ENCODE measurements around the gene PTH1R. TPM values are rescaled to one million over a fixed set of nuclear protein-coding genes. Genes with fewer than 3 reads are reported as not detected.

PTH1R gene
- total RNA-seq, 2 experiments from 2014 or later: not detected

- Mint-ChIP-seq H3K9me3 (peaks cover 28% of the 10 kb centered on the region), H3K27ac (no peak overlapping the region), H3K4me3 (peak overlapping the region; percentile 65), H3K36me3 (peaks cover 5% of the 10 kb centered on the region), H3K4me1 (ENCODE audit: low read depth) (peaks cover 5% of the 10 kb centered on the region), H3K27me3 (peaks cover 1% of the 10 kb centered on the region)
- no peak for DNase-seq
- CTCF ChIA-PET: interaction anchor here (0.9 to 1.7 kb wide), 3 partner anchors 68 to 532 kb away, joined by 3 to 9 read pairs (median 5); no protein-coding TSS in a partner anchor
- POLR2A ChIA-PET: interaction anchor here (1.5 kb wide), 1 partner anchor 152 kb away, joined by 3 read pairs; the partner anchor contains the start of gene ALS2CL
- intact Hi-C loops (cut with micrococcal nuclease): loop anchor here (5.0 kb wide), 1 partner anchor 62 kb away; no protein-coding TSS in a partner anchor
Observed at GRCh38 chr3:46844881-46845312, 32.6 kb upstream of the PTH1R start.

DNA sequence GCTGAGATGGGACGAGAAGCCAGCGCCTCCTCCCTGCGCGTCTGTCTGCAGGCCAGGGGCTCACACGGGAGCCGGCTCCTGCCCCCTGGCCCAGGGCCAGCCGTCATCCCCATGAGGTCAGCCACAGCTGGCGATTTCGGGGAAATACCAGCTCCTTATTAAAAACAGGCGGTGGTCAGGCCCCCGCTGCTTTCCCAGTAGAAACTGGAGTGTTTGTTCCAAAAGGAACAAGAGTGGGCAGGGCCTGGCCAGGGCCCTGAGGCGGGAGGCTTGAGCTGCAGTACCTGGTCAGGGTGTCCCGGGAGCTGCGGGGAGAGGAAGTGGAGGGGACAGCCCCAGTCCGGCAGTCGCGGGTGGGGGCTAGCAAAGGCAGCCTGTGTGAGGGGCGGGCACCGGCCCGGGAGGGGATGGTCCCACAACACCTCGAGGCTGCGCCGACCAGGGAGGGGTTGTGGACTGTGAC, 32.1 kb upstream of the PTH1R start:
- H3K4me1 Mint-ChIP-seq (ENCODE audit: low read depth): peaks cover 5% of the 10 kb centered on the region
- POLR2A ChIA-PET: interaction anchor here (1.3 to 1.5 kb wide), 2 partner anchors 152 to 535 kb away, joined by 3 to 4 read pairs; partner anchors contain the start of genes ALS2CL and PTPN23

DNA sequence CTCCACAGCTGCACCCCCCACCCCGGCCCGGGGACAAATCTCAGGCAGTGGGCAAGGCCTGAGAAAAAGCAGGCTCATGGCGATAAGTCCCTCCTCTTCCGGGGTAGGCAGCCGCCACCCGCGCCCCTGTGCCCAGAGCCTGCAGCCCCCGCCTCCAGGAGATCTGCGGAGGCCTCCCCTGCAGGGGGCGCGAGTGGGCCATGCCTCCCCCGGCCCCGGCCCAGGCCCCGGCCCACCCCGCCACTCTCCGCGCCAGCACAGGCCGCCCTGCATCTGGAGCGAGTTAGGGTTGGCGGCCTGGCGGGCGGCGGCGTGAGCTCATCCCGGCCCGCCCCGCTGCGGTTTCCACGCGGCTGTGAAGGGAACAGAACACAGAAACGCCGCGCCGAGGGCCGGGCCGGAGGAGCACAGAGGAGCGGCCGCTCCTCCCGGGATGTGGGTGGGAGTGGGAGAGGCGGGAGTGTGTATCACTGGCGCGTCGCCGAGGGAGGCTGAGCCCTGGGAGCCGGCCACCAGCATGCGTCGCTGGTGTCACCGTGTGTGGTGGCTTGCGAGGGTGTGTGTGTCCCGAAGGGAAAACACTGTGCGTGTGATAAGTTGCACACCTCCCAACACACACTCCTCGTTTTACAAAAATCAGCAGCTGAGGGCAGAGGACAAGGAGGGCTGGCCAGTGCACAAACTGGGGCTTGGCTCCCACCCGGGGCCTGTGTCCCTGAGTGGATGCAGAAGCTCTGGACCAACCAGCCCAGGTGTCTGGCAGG, 31.5 kb upstream of the PTH1R start:
- POLR2A ChIA-PET: interaction anchor here (1.3 to 1.5 kb wide), 2 partner anchors 153 to 535 kb away, joined by 3 to 4 read pairs; partner anchors contain the start of genes ALS2CL and PTPN23

More for the DNA sequence above, 32.1 kb upstream of the PTH1R start:
- CTCF ChIA-PET: interaction anchor here (0.9 to 4.1 kb wide), 9 partner anchors 10 to 532 kb away, joined by 3 to 17 read pairs (median 4); no protein-coding TSS in a partner anchor
- Mint-ChIP-seq H3K36me3 (peaks cover 4% of the 10 kb centered on the region), H3K9me3 (peaks cover 25% of the 10 kb centered on the region), H3K27me3 (peaks cover 1% of the 10 kb centered on the region), H3K27ac (no peak overlapping the region), H3K4me3 (peak overlapping the region; percentile 65)
- DNase-seq: no peak
- intact Hi-C loops (cut with micrococcal nuclease): loop anchor here (5.0 kb wide), 1 partner anchor 62 kb away; no protein-coding TSS in a partner anchor

DNA sequence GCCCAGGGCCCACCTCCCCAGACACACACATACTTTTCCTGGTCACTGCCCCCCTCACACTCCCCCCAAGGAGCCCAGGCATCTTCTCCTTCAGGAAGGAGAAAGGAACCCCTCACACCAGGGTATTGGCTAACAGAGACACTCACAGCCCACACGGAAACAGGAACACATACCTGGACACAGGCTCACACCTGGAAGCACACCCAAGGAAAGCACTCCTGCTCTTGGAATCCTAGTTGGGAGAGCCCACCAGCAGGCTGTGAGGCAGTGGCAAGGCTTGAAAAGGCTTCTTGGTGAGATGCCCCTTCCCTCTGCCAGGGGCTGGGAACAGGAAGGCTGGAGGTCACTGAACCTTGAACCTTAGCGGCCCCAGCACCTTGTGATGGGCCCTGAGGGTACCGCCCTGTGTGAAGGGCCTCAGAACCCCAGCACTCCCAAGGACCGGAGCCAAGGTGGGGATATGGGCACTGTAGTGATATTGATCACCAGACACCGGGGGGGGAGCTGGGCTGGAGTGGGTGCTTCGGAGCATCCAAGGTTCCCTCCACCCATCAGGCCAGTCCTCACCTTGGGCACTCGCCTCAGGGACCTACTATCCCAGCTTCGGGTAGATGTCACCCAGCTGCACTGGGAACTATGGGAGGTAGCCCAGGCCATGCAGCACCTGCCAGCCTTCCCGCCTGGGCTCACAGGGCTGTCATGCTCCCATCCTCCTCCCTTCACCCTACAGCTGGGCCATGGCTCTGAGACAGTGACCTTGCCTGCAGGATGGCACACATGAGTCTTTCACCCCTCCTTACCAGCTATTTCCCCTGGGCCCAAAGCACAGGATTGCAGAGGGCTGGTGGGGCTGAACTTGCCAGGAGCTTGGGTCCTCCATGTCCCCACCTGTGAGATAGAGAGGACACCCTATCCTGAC, 30.6 kb upstream of the PTH1R start:
- peak; percentile 8 for DNase-seq
- CTCF ChIA-PET: interaction anchor here (0.5 to 4.1 kb wide), 13 partner anchors 9 to 670 kb away, joined by 3 to 17 read pairs (median 3); partner anchors contain the start of gene MYL3
- peak overlapping the region; percentile 43 for H3K4me3 Mint-ChIP-seq
- H3K4me1 Mint-ChIP-seq (ENCODE audit: low read depth): peaks cover 5% of the 10 kb centered on the region
- no peaks in the 10 kb centered on the region for H3K36me3 Mint-ChIP-seq
- POLR2A ChIA-PET: interaction anchor here (1.3 to 1.5 kb wide), 2 partner anchors 154 to 534 kb away, joined by 3 to 4 read pairs; partner anchors contain the start of genes ALS2CL and PTPN23
- intact Hi-C loops (cut with micrococcal nuclease): loop anchor here (5.0 kb wide), 1 partner anchor 60 kb away; no protein-coding TSS in a partner anchor
- peaks cover 11% of the 10 kb centered on the region for H3K9me3 Mint-ChIP-seq
- H3K27ac Mint-ChIP-seq: no peak overlapping the region
- peaks cover 1% of the 10 kb centered on the region for H3K27me3 Mint-ChIP-seq

More for the DNA sequence above, 31.5 kb upstream of the PTH1R start:
- Mint-ChIP-seq H3K36me3 (peaks cover 4% of the 10 kb centered on the region), H3K4me3 (peak overlapping the region; percentile 65), H3K4me1 (ENCODE audit: low read depth) (peaks cover 5% of the 10 kb centered on the region), H3K27me3 (peaks cover 1% of the 10 kb centered on the region), H3K27ac (no peak overlapping the region), H3K9me3 (peaks cover 19% of the 10 kb centered on the region)
- intact Hi-C loops (cut with micrococcal nuclease): loop anchor here (5.0 kb wide), 1 partner anchor 61 kb away; no protein-coding TSS in a partner anchor
- peak; percentile 81 for DNase-seq
- CTCF ChIA-PET: interaction anchor here (0.5 to 4.1 kb wide), 11 partner anchors 10 to 671 kb away, joined by 3 to 17 read pairs (median 4); no protein-coding TSS in a partner anchor

GRCh38 chr3:46847744-46848143, 29.8 kb upstream of the PTH1R start:
- Mint-ChIP-seq H3K9me3 (peaks cover 5% of the 10 kb centered on the region), H3K4me3 (no peak overlapping the region)
- intact Hi-C loops (cut with micrococcal nuclease): loop anchor here (5.0 kb wide), 1 partner anchor 60 kb away; no protein-coding TSS in a partner anchor

GRCh38 chr3:46848271-46849044, 29.1 kb upstream of the PTH1R start:
- intact Hi-C loops (cut with micrococcal nuclease): loop anchor here (5.0 kb wide), 1 partner anchor 59 kb away; no protein-coding TSS in a partner anchor
- DNase-seq: peak; percentile 59
- Mint-ChIP-seq H3K9me3 (no peaks in the 10 kb centered on the region), H3K27ac (no peak overlapping the region), H3K36me3 (no peaks in the 10 kb centered on the region), H3K4me1 (ENCODE audit: low read depth) (peaks cover 5% of the 10 kb centered on the region), H3K27me3 (no peaks in the 10 kb centered on the region), H3K4me3 (no peak overlapping the region)
- ChIA-PET POLR2A (no interaction called here), CTCF (interaction anchor here (1.0 to 4.1 kb wide), 3 partner anchors 14 to 46 kb away, joined by 3 to 17 read pairs (median 5); partner anchors contain the start of gene MYL3)

More at GRCh38 chr3:46847744-46848143, 29.8 kb upstream of the PTH1R start:
- POLR2A ChIA-PET: no interaction called here
- Mint-ChIP-seq H3K27me3 (no peaks in the 10 kb centered on the region), H3K4me1 (ENCODE audit: low read depth) (peaks cover 5% of the 10 kb centered on the region), H3K36me3 (no peaks in the 10 kb centered on the region), H3K27ac (no peak overlapping the region)
- CTCF ChIA-PET: interaction anchor here (0.6 to 4.1 kb wide), 8 partner anchors 9 to 142 kb away, joined by 3 to 17 read pairs (median 4); partner anchors contain the start of gene MYL3
- DNase-seq: no peak

- H3K36me3 Mint-ChIP-seq: no peaks in the 10 kb centered on the region
- H3K27ac Mint-ChIP-seq: no peak overlapping the region
- ChIA-PET CTCF (interaction anchor here (4.1 kb wide), 1 partner anchor 45 kb away, joined by 17 read pairs; no protein-coding TSS in a partner anchor), POLR2A (no interaction called here)
- intact Hi-C loops (cut with micrococcal nuclease): loop anchor here (5.0 kb wide), 1 partner anchor 58 kb away; no protein-coding TSS in a partner anchor
- peaks cover 5% of the 10 kb centered on the region for H3K4me1 Mint-ChIP-seq (ENCODE audit: low read depth)
- no peak overlapping the region for H3K4me3 Mint-ChIP-seq
- no peaks in the 10 kb centered on the region for H3K27me3 Mint-ChIP-seq
- no peaks in the 10 kb centered on the region for H3K9me3 Mint-ChIP-seq
- peak; percentile 8 for DNase-seq
Observed at GRCh38 chr3:46849045-46849631, 28.4 kb upstream of the PTH1R start.

DNA sequence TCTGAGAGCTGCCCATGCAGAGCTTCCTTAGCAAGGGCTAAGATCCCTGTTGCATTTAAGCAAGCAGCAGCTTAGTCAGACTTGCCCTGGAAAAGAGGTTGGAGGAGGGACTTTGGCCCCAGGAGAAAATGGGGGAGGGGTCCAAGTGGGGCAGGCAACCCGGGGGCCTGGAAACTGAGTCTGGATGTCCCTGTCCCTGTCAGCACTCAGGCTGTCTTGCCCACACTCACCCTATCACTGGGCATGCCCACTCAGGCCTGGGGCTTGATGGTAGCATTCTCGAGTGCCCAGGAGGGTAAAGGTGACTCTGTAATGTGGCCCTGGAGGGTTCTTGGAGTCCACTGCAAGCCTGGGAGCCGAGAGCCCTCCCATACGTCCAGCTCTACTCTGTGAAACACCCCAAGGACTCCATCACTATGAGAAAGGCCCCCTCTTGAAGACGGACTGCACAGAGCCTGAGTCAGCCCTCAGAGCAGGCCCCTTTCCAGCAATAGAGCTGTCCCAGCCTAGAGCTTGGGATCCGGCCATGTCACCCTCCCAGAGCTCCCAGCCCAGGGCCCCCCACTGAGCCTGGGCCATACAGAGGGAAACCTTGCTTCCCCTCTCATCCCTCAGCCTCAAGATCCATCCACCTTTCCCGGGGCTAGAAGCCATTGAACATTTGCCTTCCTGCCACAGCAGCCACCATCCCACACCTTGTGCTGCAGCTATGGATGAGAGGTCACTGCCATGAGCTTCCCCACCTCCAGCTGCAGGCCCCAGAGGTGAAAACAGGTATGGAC, 27.6 kb upstream of the PTH1R start:
- intact Hi-C loops (cut with micrococcal nuclease): loop anchor here (5.0 kb wide), 1 partner anchor 57 kb away; no protein-coding TSS in a partner anchor
- no peaks in the 10 kb centered on the region for H3K36me3 Mint-ChIP-seq
- H3K27ac Mint-ChIP-seq: no peak overlapping the region
- CTCF ChIA-PET: interaction anchor here (0.8 to 0.9 kb wide), 3 partner anchors 10 to 45 kb away, joined by 3 read pairs; no protein-coding TSS in a partner anchor
- no peak overlapping the region for H3K4me3 Mint-ChIP-seq
- POLR2A ChIA-PET: no interaction called here
- peaks cover 5% of the 10 kb centered on the region for H3K4me1 Mint-ChIP-seq (ENCODE audit: low read depth)
- H3K9me3 Mint-ChIP-seq: no peaks in the 10 kb centered on the region
- no peaks in the 10 kb centered on the region for H3K27me3 Mint-ChIP-seq
- no peak for DNase-seq

DNA sequence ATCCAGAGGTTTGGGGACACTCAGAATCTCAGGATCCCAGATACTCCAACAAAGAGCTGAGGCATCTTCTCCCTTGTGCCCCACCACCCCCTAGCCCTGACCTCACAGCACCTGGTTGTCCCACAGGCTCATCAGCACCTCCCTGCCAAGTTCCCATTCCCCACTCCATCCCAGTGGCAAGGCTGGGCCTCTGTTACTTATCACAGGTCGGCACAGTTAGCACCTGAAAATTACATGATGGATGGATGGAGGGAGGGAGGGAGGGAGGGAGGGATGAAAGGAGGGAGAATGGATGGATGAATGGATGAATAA, 27.1 kb upstream of the PTH1R start:
- H3K4me1 Mint-ChIP-seq (ENCODE audit: low read depth): peaks cover 5% of the 10 kb centered on the region

More for the DNA sequence above, 27.1 kb upstream of the PTH1R start:
- H3K27ac Mint-ChIP-seq: no peak overlapping the region
- CTCF ChIA-PET: interaction anchor here (0.8 to 0.9 kb wide), 3 partner anchors 9 to 44 kb away, joined by 3 read pairs; no protein-coding TSS in a partner anchor
- POLR2A ChIA-PET: no interaction called here
- H3K9me3 Mint-ChIP-seq: no peaks in the 10 kb centered on the region
- no peak for DNase-seq
- no peak overlapping the region for H3K4me3 Mint-ChIP-seq
- no peaks in the 10 kb centered on the region for H3K27me3 Mint-ChIP-seq
- no peaks in the 10 kb centered on the region for H3K36me3 Mint-ChIP-seq
- intact Hi-C loops (cut with micrococcal nuclease): no loop called here
